Measurements from ENCODE around the gene IGFL1.
"Not testable (repeated sequence)": the region's sequence is repeated elsewhere in the genome, so short reads cannot be mapped to it uniquely, and the experiment has no call there.

The IGFL1 gene

DNA sequence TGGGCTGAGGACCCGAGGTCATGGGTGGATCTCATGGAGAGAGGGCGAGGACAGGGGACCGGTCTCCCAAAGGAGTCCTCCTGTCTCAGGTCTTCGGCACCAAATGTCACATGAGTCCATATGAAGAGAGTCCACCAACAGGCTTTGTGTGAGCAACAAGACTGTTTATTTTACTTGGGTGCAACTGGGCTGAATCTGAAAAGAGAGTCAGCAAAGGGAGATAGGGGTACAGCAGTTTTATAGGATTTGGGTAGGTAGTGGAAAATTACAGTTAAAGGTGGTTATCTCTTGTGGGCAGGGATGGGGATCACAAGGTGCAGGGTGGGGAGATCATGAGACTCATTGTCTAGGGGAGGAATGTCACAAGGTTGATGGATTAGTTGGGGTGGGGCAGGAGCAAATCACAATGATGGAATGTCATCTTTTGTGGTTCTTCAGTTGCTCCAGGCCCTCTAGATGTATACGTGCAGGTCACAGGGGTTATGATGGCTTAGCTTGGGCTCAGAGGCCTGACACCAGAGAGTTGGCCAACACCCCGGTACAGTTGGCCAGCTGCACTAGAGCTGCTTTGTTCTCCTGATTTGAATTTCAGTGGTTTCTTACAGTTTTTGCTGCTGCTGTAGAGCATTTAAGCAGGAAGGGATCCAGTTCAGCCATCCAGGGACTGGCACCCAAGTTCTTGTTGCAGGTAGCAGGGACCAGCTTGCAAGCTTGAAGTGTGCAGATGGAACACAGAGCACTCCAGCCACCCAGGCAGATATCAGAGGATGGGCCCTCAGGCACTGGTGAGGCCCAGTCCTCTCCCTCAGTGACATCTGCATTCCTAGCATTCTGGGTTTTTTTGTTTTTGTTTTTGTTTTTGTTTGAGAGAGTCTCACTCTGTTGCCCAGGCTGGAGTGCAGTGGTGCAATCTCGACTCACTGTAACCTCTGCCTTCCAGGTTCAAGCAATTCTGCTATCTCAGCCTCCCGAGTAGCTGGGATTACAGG, 26.4 kb upstream of the IGFL1 start:
- no peak for DNase-seq

DNA sequence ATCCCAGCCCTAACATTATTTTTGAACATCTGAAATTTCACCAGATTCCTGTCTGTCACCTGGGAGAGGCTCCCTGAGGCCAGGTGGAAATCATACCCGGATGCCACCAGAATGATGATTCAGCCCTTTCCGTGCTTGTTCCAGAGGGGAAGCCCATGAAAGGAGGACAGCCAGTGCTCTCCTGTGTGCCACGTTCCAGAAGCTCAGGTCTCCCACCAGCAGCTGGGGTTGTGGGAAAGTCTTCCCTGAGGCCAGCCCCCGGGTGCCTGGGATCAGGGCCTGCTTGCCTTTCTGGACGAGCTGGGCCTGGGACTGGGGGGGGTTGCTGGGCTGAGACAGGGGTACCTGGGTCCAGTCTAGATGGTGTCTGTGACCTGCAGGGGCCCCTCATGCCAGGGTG, 25.5 kb upstream of the IGFL1 start:
- DNase-seq: no peak

DNA sequence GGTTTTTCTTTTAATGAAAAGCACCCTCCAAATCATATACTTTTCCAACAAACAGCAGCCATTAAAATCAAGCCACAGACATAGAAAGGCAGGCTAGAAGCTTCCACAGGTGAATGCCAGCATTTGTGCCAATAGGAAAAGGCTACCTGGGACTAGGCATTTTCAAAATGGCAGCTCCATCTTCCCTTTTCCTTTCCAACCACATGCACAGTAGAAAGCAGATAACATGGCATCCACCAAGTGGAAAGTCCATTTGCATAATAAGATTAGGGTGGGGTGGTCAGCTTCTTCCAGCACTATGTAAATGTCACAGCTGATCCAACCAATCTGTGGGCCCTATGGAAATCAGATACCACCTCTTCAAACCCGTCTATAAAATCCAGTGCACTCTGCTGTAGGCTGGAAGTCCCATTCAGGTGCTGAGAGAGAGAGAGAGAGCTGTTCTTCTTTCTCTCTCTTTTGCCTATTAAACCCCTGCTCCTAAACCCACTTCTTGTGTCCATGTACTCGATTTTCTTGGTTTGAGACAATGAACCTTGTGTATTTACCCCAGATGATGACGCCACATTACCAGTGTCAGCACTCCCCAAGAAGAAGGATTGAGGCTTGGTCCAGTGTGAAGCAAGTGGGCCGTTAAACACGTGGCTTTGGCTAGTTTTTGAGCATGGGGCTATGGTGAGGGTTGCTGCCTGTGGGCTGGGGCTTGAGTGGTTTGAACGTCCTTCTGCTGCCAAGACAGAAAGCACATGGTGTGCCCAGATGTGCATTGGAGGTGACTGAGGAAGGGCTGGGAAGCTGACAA, 24.2 kb upstream of the IGFL1 start:
- DNase-seq: no peak

DNA sequence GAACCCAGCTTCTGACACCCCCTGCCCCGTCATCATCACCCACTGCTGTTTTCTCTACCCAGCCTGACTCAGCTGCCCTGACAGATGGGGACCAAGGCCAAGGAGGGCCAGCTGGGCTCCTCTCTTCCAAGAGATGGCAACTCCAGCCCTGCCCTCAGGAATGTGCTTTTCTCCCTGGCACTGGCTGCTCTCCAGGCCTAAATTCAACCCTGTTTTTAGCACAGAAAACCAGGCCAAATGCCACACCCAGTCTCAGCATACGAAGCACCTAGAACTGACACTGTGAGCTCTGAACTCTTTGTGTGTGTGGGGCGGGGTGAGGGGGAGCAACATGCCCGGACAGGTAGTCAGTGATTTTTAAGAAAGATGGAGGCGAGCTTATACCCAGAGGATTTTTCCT, 23.4 kb upstream of the IGFL1 start:
- no peak for DNase-seq

DNA sequence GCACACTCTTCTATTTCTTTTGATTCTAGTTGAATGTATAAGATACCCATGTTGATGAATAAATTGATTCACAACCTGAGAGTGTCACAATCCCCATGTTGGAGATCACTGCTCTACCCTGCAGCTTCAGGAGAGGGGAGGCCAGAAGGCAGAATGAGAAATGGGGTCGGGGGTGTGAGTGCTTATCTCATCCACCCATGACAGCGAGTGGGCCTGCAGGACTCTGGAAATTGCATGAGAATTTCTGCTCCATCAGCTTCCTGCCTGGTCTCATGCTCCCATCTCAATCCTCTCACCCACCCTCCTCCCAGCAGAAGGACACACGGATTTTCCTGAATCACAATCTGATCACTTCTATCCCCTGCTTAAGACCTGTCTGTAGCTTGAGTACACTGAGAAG, 22.9 kb upstream of the IGFL1 start:
- no peak for DNase-seq

DNA sequence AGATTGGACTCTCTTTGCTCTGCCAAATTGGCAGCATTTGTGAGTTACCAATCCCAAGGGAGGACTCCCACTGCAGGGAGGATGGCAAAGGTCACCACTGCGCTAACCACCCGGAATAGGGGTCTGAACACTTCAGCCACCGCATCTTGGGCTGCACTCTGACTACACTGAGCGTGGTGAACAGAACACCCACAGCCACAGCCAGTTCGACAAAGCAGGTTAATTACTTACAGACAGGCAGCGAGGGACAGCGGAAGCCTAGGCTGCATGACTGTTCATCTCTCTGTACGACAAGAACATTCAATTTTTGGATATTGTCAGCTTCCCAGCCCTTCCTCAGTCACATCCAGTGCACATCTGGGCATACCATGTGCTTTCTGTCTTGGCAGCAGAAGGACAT, 21.7 kb upstream of the IGFL1 start:
- not testable (repeated sequence) for DNase-seq

DNA sequence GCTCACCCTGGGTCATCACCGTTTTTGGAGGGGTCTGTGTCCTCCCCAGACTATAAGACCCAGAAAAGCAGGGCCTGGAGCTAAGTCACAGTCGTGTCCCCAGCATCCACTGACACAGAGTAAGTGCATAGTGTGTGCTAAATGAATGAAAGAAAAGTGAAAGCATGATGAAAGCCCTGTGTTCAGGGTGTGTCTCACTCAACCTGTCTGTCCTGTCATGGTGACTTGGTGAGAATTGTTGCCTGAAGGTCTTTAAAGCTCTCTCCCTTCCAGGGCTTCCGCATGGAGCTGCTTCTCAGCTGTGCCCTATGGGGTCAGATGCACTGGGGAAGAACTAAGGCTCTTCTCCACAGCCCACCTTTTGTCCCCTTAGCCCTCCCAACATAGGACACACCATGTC, 20.5 kb upstream of the IGFL1 start:
- DNase-seq: no peak

DNA sequence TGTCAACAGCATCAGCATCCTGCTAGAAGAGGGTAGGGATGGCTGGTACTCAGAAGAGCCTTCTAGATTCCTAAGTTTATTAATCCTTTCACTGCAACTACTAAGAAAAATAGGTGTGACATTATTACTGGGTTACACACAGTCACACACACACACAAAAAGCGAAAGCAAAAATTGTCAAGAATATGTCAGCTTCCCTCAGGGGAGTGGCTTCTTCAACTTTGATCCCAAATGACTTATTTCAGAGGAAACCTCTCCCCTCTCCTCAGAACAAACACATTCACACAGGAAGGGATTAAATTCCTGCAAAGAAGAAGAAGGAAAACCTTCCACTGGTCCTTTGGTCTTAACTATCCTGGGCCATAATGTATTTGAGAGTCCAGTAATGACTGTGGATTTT, 20.1 kb upstream of the IGFL1 start:
- DNase-seq: no peak

DNA sequence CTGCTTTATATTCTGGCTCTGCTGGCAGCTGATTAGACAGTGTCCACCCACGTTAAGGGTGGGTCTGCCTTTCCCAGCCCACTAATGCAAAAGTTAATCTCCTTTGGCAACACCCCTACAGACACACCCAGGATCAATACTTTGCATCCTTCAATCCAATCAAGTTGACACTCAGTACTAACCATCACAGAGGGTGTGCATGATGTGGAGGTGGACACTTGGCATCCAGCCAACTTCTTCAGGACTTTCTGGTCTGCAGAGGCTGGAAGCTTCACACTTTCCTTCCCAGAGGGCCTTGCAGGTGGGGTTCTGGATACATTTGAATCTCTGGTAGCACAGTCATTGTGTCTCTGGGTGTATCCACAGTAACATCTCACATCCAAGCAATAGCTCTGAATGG, 18.9 kb upstream of the IGFL1 start:
- DNase-seq: no peak

DNA sequence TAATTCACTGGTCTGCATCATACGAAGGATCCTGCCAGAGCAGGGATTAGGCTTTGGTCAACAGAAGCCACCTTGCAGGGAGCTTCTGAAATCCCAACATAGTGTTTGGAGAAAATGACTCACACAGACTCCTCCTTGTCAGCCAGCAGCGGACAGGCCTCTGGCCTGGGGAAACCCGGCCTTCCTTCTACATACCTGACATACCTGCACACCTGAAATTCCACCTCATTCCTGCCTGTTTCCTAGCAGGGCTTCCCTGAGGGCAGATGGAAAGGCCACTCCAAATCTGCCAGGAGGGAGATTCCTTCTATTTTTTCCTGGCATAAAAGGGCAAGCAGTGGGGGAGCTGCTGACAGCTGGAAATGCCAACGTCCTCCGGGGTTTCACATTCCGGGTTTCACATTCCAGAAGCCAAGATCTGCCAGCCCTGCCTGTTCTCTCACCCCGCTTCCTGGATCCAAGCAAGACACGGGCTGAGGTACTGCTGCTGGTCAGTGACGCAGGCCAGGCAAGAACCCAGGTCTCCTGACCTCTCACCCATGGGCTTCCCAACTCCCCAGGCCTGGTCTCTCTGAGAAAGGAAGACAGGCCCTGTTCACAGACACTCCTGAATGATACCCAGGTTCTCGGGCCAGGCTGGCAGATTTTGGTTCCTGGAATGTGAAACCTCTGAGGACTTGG, 18.2 kb upstream of the IGFL1 start:
- no peak for DNase-seq

DNA sequence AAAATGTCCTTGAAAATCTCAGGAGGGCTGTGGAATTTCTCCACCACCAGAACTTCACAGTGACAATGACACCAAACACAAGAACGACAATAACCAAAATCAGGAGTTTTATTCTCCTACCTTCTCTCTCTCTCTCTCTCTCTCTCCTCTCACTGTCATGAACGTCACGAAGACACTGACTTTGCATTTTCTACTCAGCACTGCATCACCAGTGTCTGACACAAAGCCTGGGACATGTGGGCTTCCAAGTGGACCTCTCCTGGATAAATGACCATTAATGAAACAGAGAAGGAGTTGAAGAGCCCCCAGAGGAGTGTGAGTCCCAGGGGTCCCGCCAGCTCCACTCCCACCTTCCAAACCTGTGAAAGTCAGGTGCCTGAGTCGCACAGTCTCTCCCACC, 16.9 kb upstream of the IGFL1 start:
- not testable (repeated sequence) for DNase-seq

DNA sequence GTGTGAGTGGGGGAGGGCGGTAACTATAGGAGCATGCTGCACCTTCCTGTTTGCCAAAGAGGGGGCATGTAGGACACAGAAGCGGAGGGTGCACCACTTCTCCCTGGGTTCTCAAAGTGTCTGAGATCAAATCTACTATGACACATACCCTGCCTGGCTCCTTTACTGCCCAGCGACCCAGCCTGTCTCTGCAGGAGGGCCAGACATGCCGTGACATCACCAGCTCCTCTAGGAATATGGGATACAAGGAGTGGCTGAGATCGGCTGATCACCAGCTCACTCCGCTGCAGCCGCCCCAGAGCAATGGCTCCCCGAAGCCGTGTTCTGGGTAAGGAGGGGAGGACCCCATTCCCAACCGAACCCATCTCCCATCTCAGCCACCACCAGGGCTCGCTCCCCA, 16.4 kb upstream of the IGFL1 start:
- DNase-seq: no peak

DNA sequence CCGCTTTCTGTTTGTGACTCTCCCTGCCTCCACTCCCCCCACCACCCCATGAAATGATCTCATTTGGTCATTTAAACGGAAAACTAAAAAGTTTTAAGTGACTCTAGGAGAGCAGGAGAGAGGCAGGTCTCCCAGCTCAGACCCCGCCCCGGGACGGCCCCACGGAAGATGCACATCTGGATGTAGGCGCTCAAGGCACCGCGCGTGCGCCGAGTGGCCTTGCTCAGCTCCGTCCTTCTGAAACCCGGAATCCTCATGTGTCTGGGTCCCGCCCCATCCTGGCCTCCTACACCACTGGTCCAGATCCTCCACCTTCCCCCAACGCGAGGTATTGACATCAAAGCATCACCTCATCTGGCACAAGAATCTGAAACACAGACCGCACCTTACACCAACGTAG, 15.7 kb upstream of the IGFL1 start:
- no peak for DNase-seq

DNA sequence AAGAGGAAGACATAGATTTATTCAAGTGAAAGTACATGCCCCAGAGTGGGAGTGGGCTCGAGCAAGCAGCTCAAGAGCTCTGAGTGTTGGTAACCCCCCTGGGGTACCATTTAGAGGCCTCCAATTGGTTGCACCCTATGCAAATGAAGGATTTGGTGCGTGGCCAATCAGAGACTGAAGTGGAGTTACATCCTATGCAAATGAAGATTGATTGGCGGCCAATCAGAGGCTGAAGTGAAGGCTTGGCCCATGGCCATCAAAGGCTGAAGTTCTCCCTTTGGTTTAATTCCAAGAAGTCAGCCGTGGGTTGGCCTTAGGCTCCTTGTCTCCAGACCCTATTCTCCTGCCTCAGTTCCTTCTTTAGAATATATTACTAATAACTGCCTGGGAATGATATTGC, 12.9 kb upstream of the IGFL1 start:
- no peak for DNase-seq

DNA sequence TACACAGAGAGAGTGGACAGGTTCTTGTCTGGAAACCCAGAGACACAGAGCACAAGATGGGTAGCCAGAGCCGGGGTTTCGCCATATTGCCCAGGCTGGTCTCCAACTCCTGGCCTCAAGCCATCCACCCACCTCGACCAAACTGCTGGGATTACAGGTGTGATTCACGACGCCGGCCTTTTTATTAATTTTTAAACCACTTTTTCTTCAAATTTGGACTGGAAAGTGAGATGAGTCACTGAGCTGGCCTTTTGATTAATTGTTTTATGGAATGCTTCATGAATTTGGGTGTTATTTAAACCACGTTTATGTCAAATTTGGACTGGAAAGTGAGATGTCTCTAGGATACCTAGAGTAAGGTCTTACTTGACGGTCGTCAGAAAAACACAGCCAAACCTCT, 12.1 kb upstream of the IGFL1 start:
- no peak for DNase-seq

DNA sequence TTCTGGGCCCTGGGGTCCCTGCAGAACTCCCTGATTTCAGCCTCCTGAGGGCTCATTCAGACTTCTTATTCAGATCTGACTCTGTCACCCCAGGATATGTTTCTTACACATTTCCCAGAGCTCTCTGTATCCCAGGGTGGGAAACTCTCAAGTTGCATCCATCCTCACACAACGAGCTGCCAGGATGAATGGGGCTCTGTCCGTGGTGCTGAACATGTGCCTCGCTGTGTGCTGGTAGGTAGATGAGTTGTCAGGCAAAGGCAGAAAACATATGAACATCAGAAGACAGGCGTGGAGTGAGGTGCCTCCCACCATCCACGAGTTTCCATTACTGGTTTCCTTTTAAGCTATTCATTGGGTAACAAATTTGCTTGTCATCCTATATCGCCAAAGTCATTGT, 11.4 kb upstream of the IGFL1 start:
- DNase-seq: no peak

DNA sequence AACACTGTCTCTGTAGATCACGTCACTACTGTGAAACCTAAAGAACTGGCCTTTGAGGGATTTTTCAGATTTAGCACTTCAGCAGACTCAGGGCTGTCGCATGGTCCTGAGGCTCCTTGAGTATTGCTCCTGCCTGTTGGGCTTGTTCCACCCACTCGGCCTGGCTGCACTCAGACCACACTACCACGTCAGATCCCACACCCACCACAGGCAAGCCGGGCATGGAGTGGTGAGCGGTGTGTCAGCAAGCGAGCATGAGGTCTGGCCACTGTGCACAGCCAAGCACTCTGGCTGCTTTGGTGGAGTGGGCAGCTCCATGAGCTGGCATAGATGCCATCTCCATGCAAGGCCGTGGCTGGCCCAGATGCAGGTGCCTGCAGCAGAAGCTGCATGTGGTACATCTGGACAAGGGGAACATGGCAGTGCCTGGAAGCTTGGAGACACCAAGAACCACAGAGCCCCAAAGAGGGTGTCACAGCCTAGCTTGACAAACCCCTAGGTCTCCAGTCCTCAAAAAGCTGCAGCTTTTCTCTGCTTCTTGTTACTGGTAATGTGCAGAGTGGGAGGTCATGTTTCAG, 9.4 kb upstream of the IGFL1 start:
- DNase-seq: no peak

DNA sequence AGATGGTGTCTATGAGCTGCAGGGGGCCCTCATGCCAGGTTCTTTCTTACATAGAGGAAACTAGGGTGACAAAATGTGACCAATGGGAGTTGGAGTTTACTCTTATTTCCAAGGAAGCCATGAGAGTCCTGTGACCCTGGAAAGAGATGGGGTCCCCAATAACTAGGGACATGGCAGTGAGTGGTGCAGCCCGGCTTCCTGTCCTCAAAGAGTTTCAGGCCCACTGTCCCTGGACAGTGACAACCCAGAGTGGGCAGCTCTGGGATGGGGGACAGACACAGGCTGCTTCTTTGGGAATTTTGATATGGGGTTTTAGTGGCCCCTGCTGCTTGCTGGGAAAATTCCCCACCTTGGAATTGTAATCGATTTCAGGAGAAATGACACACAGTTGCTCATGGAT, 8.4 kb upstream of the IGFL1 start:
- DNase-seq: no peak

DNA sequence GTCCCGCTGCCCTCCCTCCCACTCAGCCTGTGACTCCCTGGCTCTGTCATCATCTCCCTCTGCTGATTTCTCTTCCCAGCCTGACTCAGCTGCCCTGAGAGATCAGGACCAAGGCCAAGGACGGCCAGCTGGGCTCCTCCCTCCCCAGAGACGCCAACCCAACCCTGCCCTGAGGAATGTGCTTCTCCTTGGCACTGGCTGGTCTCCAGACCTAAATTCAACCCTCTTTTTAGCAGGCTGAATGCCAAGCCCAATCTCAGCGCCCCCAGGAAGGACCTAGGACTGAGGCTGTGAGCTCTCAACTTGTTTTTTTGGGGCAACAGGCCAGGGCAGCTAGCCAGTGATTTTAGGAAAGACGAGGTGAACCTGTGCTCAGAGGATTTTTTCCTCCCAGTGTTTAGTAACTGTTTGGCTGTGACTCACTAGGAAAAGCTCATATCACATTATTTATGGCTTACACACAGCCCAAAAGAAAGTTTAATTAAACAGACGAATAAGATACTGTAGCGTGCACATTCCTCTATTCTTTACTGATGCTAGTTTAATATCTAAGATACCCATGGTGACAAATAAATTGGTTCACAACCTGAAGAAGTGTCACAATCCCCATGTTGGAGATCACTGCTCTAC, 7.4 kb upstream of the IGFL1 start:
- DNase-seq: no peak

DNA sequence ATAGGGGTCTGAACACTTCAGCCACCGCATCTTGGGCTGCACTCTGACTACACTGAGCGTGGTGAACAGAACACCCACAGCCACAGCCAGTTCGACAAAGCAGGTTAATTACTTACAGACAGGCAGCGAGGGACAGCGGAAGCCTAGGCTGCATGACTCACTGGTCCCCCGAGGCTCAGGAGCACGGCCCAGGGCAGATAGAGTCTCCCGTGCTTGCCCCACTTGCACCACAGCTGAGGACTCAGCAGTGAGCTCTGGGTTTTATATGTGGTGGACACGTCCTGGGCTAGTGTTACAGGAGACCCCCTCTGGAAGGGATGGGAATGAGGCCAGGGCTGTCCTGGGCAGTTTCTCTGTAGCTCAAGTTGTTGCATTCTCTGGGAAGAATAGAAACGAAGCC, 5.8 kb upstream of the IGFL1 start:
- DNase-seq: not testable (repeated sequence)

DNA sequence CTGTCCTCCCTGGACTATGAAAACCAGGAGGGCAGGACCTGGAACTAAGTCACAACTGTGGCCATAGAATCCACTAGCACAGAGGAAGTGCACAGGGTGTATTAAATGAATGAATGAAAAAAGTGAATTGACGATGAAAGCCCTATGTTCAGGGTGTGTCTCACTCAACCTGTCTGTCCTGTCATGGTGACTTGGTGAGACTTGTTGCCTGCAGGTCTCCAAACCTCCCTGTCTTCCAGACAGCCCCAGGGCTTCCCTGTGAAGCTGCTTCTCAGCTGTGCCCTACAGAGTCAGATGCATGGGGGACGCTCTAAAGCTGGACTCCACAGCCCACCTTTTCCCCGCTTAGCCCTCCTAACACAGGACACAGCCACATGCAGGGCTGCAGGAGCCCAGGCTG, 4.8 kb upstream of the IGFL1 start:
- no peak for DNase-seq

DNA sequence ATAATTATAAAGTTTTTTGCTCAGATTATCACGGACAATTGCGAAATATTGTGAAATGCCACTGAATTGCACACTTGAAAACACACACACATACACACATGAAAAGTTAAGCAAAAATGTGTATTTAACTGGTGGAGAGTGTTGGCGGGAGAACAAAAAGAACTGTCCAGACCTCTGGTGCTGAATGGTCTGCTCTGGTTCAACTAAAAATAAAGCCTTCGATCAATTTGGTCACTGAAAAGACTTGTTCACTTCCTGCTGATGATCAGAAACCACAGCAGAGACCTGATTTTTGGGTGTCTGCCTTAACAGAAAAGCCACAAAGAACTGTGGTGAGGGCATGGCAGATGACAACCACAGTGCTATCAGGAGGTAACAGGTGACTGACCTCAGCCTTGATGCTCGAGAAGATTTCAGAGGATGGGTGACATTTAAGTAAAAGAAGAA, 4.0 kb upstream of the IGFL1 start:
- DNase-seq: no peak
